GM08714 (cell line): Measurements from ENCODE around the gene STIMATE.

Experiments used
- H3K4me3 ChIP-seq: fragments of 200-500 bp; sonication (Bioruptor generic); 2 replicates; pipeline ENCODE4 v1.5.1; 2014; ENCODE audit warnings: mild to moderate bottlenecking, low read length, inconsistent platforms
- ZNF274 ChIP-seq: IDR thresholded peaks from 2 replicates; pipeline ENCODE4 v1.6.1; 2012; ENCODE audit warnings: mild to moderate bottlenecking, low read depth, low read length

Gene STIMATE

DNA sequence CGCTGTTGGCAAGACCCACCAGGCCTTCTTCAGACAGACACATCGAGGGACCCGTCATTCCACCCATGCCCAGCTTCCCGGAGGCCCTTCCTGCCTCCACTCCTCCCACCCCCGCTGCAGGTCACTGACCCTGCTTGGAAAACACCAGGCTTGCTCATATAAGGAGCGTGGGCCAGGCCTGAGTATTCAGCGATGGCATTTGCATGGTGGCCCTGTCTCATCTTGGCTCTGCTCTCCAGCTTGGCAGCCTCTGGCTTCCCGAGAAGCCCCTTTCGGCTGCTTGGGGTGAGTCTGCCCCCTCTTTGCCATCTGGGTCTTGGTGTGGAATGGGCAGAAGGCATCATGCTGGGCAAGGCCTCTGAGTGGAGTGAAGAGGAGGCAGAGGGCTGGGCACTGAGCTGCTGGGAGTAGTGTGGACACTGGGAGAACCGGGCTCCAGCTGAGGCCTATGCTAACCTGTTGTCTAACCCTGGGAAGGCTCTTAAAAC is 102.7 kb downstream of the STIMATE start, which contains the start of gene ITIH3:
TSS of gene ITIH3 (plus strand) at position 185 of the 488 bp plus-strand sequence. CDS start at position 193, 8 bp downstream.
- TF ChIP-seq ZNF274: no peak
- no peak within 1 kb of the TSS for H3K4me3 ChIP-seq

DNA sequence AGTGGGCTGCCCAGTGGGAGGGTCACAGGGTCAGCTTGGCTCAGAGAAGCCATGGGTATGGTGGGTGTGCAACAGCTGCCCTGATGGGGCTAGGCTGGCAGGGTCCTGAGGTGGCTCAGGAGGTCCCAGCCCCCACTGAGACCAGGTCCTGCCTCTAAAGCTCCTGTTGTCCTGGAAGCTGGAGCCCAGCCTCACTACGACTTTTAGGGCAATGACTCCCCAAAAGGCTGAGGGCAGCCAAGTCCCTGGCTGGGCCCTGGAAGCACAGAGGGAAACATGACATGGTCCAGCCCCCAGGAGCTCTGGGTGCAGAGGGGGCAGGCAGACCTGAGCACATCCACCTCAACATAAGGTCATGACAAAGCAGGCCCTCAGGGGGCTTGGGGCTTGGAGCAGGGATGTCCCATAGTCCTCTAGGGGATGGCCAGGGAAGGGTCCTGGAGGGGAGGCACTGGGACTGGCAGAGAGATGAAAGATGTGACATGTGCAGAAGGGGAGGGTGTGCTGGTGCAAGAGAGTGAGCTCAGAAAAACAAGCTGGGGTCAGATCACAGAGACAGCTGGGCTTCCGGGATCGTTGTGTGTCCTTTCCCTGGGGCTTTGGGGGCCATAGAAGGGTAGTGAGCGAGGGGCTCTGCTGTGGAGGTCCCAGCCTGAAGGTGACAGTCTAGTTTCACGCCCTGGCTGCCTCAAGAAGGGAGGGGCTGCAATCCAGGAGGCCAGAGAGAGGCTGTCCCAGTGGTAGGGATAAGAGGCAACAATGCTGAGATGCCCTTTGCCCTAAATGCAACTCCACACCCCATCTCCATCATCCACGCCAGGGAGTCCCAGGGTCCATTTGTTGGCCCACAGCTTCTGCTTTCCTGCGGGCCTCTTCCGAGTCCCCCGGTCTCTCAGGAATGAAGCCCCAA is 103.4 kb downstream of the STIMATE start:
- no peak overlapping the region for H3K4me3 ChIP-seq
- no peak for TF ChIP-seq ZNF274

DNA sequence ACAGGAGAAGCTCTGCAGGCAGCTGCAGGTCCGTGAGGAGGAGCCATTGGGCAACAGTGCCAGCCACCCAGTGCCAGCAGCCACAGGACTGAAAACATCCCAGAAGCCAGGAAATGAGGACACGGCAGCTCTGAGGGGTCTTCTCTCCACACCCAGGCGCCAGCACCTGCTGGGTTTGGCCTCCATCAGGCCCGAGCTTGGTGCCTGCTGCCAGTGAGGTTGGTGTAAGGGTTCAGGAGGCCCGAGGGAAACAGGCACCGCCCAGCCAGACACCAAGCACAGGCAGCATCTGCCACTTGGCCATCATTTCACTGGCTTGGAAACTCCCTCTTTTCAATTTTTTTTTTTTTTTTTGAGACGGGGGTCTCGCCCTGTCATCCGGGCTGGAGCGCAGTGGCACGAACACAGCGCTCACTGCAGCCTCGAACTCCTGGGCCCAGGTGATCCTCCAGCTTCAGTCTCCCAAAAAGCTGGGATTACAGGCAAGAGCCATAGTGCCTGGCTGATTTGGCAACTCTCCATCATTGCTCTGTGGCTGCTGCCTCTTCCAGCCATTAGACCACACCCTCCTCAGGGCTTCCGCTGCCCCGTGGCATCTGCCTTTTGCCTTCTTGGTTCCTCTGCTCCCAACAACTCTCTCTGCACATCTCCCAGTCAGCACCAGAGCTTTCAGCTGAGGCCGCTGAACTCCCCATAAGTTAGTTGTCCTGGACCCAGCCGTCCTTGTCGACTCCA is 104.2 kb downstream of the STIMATE start:
- H3K4me3 ChIP-seq: no peak overlapping the region
- no peak for TF ChIP-seq ZNF274

DNA sequence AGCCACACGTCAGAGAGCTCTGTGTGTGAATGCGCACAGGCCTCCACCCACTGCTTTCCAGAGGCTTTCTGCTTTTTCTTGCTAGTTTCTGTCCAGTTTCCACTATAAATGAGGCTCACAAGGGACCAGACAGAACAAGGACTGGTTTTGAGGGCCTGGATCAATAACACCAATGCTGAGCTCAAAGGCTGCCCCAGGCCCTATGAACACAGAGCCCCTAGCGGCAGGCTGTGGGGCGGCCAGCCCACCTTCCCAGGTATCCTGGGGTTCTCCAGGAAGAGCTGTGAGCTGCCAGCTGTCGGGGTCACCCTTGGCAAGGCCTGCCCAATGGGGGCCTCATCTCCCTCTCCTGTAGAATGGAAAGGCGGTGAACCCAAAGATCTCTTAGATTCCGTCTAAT is 104.9 kb downstream of the STIMATE start:
- no peak overlapping the region for H3K4me3 ChIP-seq
- no peak for TF ChIP-seq ZNF274

DNA sequence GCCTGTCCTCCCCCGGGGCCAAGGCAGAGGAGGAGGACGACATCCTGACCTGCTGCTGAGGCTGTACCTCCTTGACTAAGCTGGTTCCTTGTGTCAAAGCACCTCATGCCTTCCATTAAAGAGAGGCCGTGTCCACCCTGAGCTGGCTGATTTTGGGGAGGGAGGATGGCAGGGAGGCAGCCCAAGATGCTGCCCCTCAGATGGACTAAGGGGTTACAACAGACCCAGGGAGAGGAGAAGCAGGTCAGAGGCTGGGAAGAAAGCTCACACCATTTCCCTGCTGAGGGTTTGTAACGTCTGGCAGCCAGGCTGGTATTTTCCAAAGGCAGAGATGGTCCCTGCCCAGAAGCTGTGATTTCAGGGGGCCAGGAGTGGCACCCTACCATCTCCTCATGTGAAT is 105.4 kb downstream of the STIMATE start:
- no peak overlapping the region for H3K4me3 ChIP-seq
- no peak for TF ChIP-seq ZNF274

DNA sequence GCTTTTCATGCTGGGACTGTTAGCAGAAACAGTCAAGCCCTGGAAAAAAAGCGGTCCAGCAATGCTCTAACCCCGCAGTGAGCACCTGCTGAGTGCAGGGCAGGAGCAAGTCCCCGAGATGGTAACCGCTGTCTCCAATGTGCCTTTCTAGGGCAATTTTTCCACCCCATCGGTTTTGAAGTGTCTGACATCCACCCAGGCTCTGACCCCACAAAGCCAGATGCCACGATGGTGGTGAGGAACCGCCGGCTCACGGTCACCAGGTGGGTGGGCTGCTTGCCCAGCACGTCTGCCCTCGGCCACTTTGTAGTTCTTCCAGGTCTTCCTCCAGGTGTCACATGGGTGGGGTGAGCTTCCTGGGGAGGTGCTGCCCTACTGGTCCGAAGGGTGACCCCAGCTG is 106.0 kb downstream of the STIMATE start:
- TF ChIP-seq ZNF274: no peak
- no peak overlapping the region for H3K4me3 ChIP-seq

DNA sequence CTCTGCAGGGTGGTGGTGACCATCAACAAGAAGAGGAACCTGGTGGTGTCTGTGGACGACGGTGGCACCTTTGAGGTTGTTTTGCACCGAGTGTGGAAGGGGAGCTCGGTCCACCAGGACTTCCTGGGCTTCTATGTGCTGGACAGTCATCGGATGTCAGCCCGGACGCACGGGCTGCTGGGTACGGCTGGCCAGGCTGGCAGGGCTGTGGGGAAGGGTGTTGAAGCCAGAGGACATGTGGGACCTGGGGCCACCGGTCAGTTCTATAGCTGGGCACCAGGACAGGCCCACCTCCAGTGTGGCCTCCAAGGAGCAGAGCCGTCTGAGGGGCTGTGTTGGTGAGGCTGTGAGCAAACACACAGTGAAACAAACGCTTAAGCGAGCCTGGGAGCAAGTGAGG is 106.6 kb downstream of the STIMATE start:
- TF ChIP-seq ZNF274: no peak
- H3K4me3 ChIP-seq: no peak overlapping the region

DNA sequence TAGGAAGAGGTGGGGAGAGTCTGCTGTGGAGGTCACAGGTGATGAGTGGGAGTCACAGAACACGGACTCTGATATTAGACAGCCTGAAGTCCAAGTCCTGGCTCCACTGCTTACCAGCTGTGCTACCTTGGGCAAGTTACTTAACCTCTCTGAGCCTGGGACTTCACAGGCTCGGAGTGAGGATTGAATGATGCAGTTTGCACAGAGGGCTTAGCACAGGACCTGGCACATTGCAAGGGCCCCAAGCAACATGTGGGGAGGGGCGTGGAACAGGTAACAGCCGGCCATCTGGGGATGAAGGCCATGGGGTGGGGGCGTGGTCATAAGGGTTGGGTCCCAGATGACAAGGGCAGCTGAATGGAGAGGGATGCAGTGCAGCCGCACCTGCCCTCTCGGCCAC is 107.0 kb downstream of the STIMATE start:
- no peak for TF ChIP-seq ZNF274
- no peak overlapping the region for H3K4me3 ChIP-seq

DNA sequence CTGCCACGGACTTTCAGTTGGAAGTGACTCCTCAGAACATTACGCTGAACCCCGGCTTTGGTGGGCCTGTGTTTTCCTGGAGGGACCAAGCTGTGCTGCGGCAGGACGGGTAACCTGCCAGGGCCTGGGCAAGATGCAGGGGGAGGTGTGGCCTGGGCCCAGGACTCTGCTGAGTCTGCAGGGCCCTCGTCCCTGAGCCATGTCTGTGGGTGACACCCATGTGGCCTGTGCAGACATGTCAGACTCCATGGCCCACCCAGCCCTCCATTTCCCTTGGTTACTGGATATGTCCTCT is 107.7 kb downstream of the STIMATE start:
- H3K4me3 ChIP-seq: no peak overlapping the region
- no peak for TF ChIP-seq ZNF274

DNA sequence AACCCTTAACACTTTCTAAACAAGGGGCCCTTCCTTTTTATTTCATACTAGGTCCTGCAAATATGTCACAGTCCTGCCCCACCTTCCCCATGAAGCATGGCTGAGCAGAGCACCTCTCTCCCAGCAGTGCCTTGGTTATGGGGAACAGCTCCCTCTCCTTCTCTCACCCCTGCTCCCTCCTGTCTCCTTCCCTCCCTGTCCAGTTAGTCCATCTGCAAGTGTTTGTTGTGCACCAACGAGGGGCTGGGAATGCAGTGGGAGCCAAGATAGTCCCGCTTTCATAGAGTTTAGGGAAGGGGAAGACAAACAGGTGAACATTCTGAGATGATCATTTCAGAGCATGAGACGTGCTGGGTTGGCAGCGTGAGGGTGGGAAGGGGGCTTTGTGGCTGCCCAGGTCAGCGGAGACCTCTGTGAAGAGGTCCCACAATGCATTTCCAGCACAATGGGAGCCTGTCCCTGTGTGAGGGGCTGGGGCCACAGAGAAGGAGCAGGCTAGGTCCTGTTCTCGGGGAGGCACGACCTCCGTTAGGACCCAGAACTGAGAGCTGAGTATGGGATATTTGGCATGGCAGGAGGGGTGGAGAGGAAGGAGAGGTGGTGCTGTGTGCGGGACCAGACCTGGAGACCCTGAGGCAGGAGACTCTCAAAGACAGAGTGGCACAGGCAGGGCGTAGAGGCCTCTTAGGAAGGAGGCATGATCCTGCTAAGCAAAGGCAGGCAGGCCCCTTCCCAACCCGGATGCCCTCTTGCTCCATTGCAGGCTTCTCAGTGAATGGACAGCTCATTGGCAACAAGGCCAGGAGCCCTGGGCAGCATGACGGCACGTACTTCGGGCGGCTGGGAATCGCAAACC is 108.2 kb downstream of the STIMATE start:
- H3K4me3 ChIP-seq: no peak overlapping the region
- no peak for TF ChIP-seq ZNF274

DNA sequence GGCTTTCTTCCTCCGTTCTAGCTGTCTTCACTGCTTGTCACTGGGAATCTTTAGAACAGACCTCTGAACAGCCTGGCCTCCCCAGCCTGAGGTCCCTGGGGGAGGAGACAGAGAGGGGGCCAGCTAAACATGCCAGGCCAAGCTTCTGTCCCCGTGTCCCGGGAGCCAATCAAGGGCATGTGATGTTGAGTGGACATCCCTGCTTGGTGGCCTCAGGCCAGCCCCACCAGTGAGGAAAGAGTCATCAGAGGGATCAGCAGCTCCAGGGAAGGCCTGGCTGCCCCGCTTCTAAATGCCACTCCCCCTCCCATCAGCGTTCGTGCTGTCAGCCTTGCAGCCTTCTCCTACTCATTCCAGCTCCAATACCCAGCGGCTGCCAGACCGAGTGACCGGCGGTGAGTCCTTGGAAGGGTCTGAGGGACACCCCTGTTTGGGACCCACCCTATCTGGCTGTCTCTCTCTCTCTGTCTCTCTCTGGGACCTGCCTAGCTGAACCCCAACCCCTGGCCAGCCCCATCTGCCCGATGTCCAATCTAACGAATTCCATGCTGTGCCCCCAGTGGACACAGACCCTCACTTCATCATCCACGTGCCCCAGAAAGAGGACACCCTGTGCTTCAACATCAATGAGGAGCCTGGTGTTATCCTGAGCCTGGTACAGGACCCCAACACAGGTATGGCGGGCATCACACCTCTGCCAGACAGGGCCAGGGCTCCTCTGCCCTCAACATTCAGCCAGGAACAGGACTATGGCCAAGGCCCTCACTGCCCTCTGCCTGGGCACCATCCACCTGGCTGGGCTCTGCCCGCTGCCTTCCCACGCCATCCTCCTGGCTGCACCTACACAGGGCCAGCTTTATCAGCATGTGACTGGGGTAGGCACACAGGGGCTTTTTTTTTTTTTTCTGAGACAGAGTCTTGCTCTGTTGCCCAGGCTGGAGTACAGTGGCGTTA is 109.4 kb downstream of the STIMATE start:
- no peak for TF ChIP-seq ZNF274
- no peak overlapping the region for H3K4me3 ChIP-seq

DNA sequence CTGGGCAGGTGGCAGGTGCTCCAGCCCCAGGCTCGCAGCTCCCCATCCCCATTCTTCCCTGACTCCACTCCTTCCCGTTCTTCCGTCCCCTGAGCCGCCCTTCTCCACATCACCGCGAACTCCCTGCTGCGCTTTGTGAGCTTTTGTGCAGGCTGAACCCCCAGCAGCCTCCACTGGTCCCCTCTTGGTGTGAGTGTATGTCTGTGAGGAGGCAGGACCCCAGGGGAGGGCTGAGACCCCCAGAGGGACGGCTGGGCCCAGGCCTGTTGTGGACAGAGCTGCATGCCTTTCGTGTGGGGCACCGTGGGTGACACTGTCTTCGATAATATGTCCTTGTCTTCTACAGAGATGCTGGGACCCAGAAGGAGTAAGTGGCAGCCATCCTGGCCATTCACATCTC is 110.1 kb downstream of the STIMATE start:
- H3K4me3 ChIP-seq: no peak overlapping the region
- no peak for TF ChIP-seq ZNF274
